Esophagus muscularis mucosa (tissue), 4 donors: ENCODE data around the gene PRKD2. TPM values are rescaled to one million over a fixed set of nuclear protein-coding genes. Genes with fewer than 3 reads are reported as not detected.
"Not testable (repeated sequence)": the region's sequence is repeated elsewhere in the genome, so short reads cannot be mapped to it uniquely, and the experiment has no call there.

Source experiments
- DNase-seq: peaks from one replicate; pipeline ENCODE4 v3.0.0-alpha.2; 2017; ENCODE audit errors: extremely low spot score
- H3K27ac ChIP-seq, 4 donors: fragments of 200-600 bp; sonication (generic); replicated peaks in 1 of 4; 1 replicate in 3 of 4; 2 replicates in 1 of 4; pipeline ENCODE4 v1.5.1; 2016 to 2019; ENCODE audit warnings: mild to moderate bottlenecking in 1 of 4
- H3K27me3 ChIP-seq, 4 donors: fragments of 200-600 bp; sonication (generic); one replicate each; pipeline versions ENCODE4 v1.5.1 to v1.6.0; 2016 to 2019
- H3K36me3 ChIP-seq, 4 donors: fragments of 200-600 bp; sonication (generic); one replicate each; pipeline ENCODE4 v1.5.1; 2016 to 2019
- H3K4me1 ChIP-seq, 4 donors: fragments of 200-600 bp; sonication (generic); one replicate each; pipeline ENCODE4 v1.5.1; 2016 to 2019
- H3K4me3 ChIP-seq, 4 donors: fragments of 200-600 bp; sonication (generic); 1 replicate in 2 of 4; 2 replicates in 2 of 4; pipeline ENCODE4 v1.5.1; 2016 to 2019; ENCODE audit warnings: mild to moderate bottlenecking in 4 of 4, moderate library complexity in 1 of 4
- H3K9me3 ChIP-seq, 4 donors: fragments of 200-600 bp; sonication (generic); 1 replicate in 3 of 4; 2 replicates in 1 of 4; pipeline ENCODE4 v1.5.1; 2016 to 2019
- CTCF ChIP-seq, 3 experiments: fragments of 200-600 bp in 2 of 3; fragments of 450-650 bp in 1 of 3; sonication (generic) in 2 of 3; IDR thresholded peaks; one replicate each; pipeline ENCODE4 v1.5.1; 2017 to 2019; ENCODE audit warnings: antibody characterized with exemption in 3 of 3, mild to moderate bottlenecking in 2 of 3, moderate library complexity in 1 of 3
- EP300 ChIP-seq: sonication (generic); formaldehyde crosslinking; IDR thresholded peaks from one replicate; pipeline ENCODE4 v1.6.1; 2017; ENCODE audit warnings: antibody characterized with exemption
- POLR2A ChIP-seq: fragments of 450-650 bp; IDR thresholded peaks from one replicate; pipeline ENCODE4 v1.6.1; 2017; ENCODE audit warnings: antibody characterized with exemption, moderate library complexity, mild to moderate bottlenecking, low read depth
- POLR2AphosphoS5 ChIP-seq, 2 donors: sonication (generic); formaldehyde crosslinking; IDR thresholded peaks; one replicate each; pipeline ENCODE4 v1.6.1; 2017; ENCODE audit warnings: antibody characterized with exemption in 2 of 2
- WGBS: methylation state at CpG from one replicate; pipeline ENCODE4 v1.1.5; 2018; 5-methylcytosine and 5-hydroxymethylcytosine counted together
- intact Hi-C: fragments of 100-400 bp; cut with DNase I; formaldehyde crosslinking; loops from one replicate; pipeline ENCODE4 v1.15.1; 2023
- total RNA-seq, 4 donors: library from RNA; depleted of rRNA; stranded (reverse); fragments of >200 nt; gene quantifications; one replicate each; pipeline versions ENCODE4 v1.1.0 to v1.2.1, GENCODE V29; 2016

The PRKD2 gene
- total RNA-seq, 4 donors from 2014 or later, result 12.8 to 33.3 (median 22.4) TPM

DNA sequence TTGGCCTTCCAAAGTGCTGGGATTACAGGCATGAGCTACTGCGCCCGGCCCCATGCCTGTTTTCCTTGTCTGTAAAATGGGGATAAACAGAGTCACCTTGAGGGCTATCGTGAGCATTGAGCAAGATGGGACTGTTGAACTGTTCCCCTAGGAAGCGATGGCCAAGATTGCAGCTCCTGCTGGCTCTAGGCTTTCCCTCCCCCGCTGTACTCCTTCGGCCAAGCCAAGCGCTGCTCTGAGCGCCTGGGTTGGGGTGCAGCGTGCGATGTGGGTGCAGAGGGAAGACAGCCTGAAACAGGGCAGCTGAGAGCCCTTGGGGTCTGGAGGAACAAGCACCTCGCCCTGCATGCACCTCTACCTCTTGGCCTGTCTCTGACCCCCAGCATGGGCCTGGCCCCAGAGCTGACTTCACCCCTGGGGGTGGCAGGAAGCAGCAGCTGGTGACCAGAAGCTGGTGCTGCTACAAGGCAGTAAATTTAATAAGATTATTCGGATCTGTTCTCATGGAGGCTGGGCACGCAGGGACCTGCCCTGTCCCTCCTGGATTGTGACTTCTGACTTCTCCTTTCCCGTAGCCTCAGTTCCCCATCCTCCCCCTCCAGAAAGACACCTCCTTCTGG is 86.2 kb downstream of the PRKD2 start:
- no peaks in the 10 kb centered on the region for H3K36me3 ChIP-seq
- 91% methylated on average over 6 of the region's 14 CpGs for WGBS
- H3K27ac ChIP-seq, result no peak overlapping the region
- intact Hi-C loops, result no loop called here
- no peak overlapping the region for H3K4me3 ChIP-seq
- no peak for DNase-seq
- no peaks in the 10 kb centered on the region for H3K9me3 ChIP-seq
- TF ChIP-seq POLR2AphosphoS5 (IDR thresholded peaks at IDR 0.05) (no peak), POLR2A (no peak), CTCF (IDR thresholded peaks at IDR 0.05) (no peak), EP300 (no peak)
- H3K4me1 ChIP-seq, result peaks cover 24 to 47% (median 41%) of the 10 kb centered on the region in 4 donors
- peaks cover 0 to 10% (median 0%) of the 10 kb centered on the region in 4 donors for H3K27me3 ChIP-seq

DNA sequence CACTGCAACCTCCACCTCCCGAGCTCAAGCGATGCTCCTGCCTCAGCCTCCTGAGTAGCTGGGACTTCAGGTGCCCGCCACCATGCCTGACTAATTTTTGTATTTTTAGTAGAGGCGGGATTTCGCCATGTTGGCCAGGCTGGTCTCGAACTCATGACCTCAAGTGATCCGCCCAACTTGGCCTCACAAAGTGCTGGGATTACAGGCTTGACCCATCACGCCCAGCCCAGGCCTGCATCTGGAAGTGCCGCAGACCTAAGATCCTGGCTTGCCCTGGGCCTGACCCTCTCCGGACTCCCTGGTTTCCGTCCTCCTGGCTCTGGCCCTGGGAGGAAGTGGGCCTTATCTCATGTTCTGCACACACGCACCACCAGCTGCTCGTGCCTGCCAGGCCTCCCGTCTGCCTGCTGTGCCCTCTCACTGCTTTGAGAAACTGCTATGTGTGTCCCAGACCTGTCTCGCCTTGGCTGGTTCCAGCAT is 87.3 kb downstream of the PRKD2 start:
- WGBS, result 82% methylated on average over 15 of the region's 15 CpGs
- Histone ChIP-seq H3K4me1 (peaks cover 24 to 52% (median 45%) of the 10 kb centered on the region in 4 donors), H3K27ac (no peak overlapping the region), H3K4me3 (no peak overlapping the region), H3K27me3 (peaks cover 0 to 3% (median 0%) of the 10 kb centered on the region in 4 donors), H3K36me3 (no peaks in the 10 kb centered on the region), H3K9me3 (no peaks in the 10 kb centered on the region)
- intact Hi-C loops, result no loop called here
- no peak for DNase-seq
- TF ChIP-seq EP300, result no peak
- TF ChIP-seq POLR2AphosphoS5 (IDR thresholded peaks at IDR 0.05), result no peak
- TF ChIP-seq POLR2A, result no peak
- TF ChIP-seq CTCF (IDR thresholded peaks at IDR 0.05), result no peak

DNA sequence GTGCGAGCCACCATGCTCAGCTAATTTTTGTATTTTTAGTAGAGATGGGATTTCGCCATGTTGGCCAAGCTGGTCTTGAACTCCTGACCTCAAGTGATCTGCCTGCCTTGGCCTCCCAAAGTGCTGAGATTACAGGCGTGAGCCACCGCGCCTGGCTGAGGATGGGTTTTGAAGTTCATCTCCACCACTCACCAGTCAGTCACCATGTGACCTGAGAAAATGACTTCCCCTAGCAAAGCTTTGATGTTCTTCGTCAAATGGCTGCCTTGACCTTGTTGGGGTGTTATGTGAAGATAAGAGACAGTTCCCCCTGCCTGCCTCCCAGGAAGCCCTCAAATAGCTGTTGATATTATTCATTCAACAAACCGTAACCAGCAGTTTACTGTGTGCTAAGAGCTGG is 87.9 kb downstream of the PRKD2 start:
- intact Hi-C loops, H3K36me3 ChIP-seq, H3K27me3 ChIP-seq, H3K27ac ChIP-seq, H3K4me3 ChIP-seq, DNase-seq, H3K9me3 ChIP-seq: not testable (repeated sequence)
- peaks cover 22 to 52% (median 45%) of the 10 kb centered on the region in 4 donors for H3K4me1 ChIP-seq
- 93% methylated on average over 7 of the region's 7 CpGs for WGBS

- no peaks in the 10 kb centered on the region for H3K9me3 ChIP-seq
- DNase-seq, result no peak
- peak overlapping the region; percentile 71 to 85 (median 80) for H3K27ac ChIP-seq
- no peaks in the 10 kb centered on the region for H3K27me3 ChIP-seq
- no peaks in the 10 kb centered on the region for H3K36me3 ChIP-seq
- 68% methylated on average over 13 of the region's 14 CpGs for WGBS
- peaks cover 19 to 62% (median 55%) of the 10 kb centered on the region in 4 donors for H3K4me1 ChIP-seq
- intact Hi-C loops, result no loop called here
- TF ChIP-seq POLR2AphosphoS5 (IDR thresholded peaks at IDR 0.05) (no peak), POLR2A (no peak), EP300 (no peak), CTCF (IDR thresholded peaks at IDR 0.05) (no peak)
- no peak overlapping the region for H3K4me3 ChIP-seq
These were observed 90.5 kb downstream of the PRKD2 start for GRCh38 chr19:46626446-46626845.

- 79% methylated on average over 12 of the region's 12 CpGs for WGBS
- Histone ChIP-seq H3K36me3 (no peaks in the 10 kb centered on the region), H3K27ac (peak overlapping the region; percentile 71 to 85 (median 80)), H3K4me1 (peaks cover 24 to 64% (median 59%) of the 10 kb centered on the region in 4 donors), H3K27me3 (no peaks in the 10 kb centered on the region), H3K4me3 (no peak overlapping the region), H3K9me3 (no peaks in the 10 kb centered on the region)
- intact Hi-C loops, result no loop called here
- no peak for DNase-seq
- no peak for TF ChIP-seq EP300
- no peak for TF ChIP-seq CTCF (IDR thresholded peaks at IDR 0.05)
- no peak for TF ChIP-seq POLR2A
- TF ChIP-seq POLR2AphosphoS5 (IDR thresholded peaks at IDR 0.05), result no peak
These were observed 91.2 kb downstream of the PRKD2 start for GRCh38 chr19:46625731-46626130.
